Stimulated activated CD8-positive, alpha-beta memory T cell treated with anti-CD3 and anti-CD28 coated beads, Interleukin-12 subunit alpha, Interleukin-12 subunit beta, amount 100 ng/mL, for 24 hours (primary cell): Measurements from ENCODE around the gene PIF1.
"Not testable (repeated sequence)": the region's sequence is repeated elsewhere in the genome, so short reads cannot be mapped to it uniquely, and the experiment has no call there.

Source experiments
- DNase-seq: peaks from one replicate; pipeline ENCODE4 v3.0.0-alpha.2; 2020; ENCODE audit errors: extremely low read depth

Gene PIF1

DNA sequence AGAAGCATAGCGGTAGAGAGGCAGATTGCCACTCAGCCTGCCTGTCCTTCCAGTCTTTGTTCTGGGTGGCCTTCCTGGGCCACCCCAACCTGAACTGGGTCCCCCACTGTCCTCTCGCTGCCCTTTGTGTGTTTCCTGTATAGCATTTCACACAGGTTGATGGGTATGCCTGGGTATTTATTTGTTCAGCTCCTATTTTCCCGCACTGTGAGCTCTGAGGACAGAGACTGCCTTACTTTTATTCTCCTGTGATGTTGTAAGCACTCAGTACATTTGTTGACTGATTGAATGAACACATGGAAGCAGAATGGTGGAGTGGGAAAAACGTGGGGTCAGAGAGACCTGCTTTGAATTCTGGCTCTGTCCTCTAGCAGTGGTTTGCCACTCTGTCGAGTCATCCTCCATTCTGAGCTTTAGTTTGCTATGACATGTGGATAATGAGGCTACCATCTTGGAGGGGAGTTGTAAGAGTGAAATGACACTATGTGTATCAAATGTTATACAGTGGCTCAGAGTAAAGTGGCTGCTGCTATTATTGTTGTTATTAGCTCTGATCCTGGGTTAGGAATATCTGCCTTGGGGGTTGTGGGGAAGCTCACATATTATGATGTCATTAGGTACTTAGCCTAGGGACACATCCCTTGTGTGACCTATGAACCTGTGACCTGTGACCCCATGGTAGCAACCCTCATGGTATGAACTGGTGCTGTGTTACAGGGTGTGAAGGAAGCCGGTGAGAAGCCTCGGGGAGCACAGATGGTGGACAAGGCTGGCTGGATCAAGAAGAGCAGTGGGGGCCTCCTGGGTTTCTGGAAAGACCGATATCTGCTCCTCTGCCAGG is 22.6 kb upstream of the PIF1 start:
- no peak for DNase-seq

DNA sequence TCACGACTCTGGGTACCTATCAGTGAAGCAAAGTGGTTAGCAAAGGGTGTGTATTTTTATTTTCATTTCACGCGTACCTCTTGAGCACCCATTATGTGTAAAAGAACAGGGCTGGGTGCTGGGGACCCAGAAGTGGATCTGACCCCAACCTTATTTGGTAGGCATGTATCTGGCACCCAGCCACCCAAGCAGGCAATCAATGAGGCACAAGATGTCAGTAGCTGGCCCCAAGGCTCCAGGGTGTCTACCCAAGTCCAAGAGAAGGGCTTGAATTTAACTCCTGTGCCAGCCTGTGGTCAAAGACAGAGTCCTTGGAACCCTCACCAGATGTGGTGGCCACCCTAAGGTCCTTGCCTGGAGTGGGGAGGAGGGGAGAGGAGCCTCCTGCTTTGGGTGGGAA is 22.0 kb upstream of the PIF1 start:
- DNase-seq, result no peak

DNA sequence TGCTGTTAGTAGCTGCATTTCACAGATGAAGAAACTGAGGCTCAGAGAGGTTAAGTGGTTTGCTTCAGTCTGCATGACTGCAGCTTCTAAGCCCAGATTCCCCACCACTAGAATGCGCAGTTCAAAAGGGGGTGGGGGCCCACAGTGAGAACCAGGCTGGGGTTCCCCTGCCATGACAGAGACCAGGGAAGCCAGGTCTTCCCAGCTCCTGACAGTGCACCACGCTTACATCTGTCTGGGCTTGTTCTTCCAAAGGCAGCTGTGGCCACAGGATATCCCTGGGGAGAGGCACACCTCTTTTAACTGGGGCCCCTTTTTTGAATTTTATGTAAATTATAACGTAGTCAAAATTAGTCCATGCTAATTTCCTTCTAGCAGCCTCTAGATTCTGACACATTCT is 21.6 kb upstream of the PIF1 start:
- no peak for DNase-seq

DNA sequence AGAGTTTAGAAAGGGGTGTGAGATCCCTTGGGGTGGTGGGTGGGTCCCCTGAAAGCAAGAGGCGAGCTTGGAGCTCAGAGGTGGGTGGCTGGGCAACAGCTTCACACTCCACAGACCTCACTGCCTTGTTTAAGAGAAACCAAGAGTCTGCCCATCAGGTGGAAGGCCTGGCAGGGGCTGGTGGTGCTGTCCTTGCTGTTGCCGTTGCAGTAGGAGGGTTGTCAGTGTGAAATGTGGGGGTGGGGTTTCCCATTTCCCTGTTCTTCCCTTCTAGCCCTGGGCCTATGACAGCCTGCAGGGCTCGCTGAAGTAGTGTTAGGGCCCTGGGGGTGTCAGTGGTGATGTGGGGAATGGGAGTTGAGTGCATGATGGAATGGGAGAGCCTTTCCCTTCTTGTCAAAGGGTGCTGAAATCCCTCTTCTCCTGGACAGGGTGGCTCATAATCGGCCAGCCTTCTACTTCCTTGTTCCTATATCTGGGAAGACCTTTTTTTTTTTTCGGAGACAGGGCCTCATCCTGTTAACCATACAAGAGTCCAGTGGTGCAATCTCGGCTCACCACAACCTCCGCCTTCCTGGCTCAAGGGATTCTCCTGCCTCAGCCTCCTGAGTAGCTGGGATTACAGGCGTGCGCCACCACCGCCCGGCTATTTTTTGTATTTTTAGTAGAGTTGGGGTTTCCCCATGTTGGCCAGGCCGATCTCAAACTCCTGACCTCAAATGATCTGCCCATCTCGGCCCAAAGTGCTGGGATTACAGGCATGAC is 20.6 kb upstream of the PIF1 start:
- no peak for DNase-seq

DNA sequence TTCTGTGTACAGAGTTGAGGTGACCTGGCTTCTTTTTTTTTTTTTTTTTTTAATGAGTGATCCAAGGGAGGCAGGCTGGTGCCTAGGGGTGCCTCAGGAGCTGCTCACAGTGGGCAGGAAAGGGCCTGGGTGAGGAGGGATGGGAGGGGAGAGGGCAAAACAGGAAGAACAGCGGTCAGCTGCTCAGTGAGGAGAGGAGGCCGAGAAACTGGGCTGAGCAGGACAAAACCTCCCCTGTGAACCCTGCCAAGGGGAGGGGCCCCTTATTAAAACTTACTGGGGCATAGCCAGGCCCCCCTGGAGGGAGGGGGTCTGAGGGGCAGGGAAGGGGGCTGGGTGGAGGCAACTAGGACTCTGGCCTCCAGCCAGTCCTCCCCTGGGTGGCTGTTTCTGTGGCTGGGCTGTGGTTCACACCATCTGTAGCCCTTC is 19.8 kb upstream of the PIF1 start:
- no peak for DNase-seq

DNA sequence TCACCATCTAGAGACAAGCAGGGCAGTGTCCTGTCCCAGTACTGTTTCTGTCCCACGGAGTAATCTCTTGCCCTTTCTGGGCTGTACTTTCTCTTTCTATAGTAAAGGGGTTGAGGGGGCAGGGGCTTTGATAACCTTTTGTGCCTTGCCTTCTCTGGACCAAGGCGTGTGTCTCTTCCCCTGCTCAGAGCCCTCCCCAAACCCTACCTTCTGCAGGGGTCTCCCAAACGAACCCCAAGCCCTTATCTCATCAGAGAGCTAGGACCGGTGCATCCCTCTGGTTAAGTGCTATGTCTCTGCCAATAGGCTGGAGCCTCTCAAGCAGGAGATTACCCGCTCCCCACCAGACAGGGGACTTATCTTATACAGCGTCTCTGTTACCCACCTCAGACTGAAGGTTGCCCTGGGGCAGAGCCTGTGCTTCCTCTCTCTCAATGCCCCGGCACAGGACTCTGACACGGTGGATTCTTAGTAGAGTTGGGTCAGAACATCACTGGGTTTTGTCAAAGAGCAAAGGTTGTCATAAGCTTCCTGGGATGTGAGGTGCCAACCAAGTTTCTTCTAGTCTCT is 19.2 kb upstream of the PIF1 start:
- DNase-seq, result no peak

DNA sequence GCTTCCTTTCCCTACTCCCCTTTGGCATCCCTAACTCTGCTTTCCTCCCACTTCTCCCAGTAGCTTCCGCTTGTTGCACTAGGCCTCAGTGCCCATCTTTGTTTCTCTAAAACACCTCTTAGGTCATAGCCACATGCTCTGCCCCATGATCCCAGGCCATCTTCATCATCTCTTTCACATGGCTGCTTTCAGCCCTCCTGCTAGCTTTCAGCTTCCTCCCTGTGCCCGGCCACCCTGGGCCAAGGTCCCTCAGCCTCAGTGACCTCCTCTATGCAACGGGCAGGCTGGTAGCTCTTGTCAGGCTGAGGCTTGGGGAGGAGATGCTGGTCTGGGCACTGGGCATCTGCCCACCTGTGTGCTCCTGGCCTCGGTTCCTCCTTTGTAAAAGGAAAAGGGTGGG is 18.5 kb upstream of the PIF1 start:
- DNase-seq, result no peak

DNA sequence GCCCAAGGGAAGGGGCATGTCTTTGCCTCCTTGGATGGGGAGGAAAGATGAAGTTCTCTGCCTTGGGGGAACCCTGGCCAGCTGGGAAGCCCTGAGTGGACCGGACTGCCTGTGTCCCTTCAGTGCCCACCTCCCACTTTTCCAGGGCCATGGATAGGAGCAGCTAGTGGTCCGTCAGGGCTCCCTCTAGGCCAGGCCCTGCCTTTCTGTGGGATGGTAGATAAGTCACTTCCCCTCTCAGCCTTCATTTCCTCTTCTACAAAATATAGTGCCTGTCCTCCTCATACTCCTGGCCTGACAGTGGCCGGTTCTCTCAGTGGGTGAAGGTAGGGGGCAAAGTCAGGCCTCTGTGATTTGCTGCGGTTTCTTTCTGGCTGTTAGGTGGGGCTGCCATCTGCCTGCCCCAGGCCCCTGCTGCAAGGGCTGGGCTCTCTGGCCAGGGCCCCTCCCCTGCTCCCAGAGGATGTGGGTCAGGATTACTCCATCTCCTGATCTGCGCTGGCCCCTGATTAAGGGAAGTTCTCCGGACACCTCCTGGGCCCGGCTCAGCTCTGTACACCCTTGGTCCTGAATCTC is 17.6 kb upstream of the PIF1 start:
- no peak for DNase-seq

DNA sequence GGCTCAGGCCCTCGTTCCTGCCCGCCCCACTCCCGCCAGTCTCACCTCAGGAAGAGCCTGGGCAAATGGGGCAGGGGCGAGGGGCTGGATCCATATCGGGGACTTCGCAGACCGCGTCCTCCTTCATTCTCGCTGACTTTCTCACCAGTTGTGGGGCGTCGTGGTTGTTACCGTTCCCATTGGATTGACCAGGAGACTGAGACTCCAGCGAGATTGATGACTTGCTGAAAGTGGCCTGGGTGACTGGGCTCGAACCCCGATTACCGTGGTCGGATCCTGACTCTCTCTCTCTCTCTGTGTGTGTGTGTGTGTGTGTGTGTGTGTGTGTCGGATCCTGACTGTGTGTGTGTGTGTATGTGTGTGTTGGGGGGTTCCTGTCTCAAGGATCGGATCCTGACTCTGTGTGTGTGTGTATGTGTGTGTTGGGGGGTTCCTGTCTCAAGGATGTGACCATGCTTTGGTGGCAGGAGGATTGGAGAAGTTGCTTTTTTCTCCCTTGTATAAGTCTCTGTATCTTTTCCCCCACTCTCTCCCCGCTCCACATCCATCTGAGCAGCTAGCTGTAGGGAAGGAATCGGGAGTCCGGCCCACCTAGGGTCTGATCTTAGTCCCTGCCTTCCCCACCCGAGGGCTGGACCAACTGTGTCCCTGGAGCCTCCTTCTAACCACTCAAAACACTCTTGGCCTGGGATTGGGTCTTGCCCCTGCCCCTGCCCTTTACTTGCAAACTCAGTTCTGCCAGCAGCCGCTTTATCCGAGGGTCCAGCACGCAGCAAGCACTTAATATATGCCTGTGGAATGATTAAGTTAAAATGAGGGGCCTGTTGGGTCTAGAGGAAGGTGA is 16.9 kb upstream of the PIF1 start:
- no peak for DNase-seq

DNA sequence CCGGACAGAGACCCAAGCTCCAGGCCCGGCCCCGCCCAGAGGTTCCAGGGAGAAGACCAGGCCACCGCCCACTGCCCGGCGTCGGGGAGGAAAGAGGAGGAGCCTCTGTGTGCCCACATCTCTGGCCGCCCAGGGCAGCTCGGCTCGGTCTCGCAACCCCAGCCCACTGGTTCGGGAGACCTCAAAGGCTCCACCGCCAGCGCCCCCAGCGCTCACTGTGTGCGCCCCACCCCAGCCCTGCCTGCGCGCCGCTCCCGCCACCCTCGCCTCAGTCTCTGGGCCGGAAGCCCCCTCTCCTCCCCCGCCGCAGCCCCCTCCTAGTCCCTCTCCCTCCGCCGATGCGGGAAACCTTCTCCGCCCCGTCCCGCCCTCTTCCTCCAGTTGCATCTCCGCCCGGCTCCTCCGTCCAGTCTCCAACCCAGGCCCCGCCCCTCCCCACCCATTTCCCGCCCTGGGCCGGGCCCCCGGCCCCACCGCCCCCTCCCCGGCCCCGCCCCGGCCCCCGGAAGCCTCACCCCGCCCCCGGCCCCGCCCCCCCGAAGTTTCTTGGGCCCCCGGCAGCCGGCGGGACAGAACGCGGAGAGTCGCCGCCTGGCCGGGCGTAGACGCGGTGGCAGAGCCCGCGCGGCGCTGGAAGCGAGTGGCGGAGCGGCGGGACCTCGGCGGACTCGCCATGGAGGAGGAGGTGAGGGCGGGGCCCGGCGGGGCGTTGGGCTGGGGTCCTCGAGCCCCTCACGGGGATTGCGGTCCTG is 16.1 kb upstream of the PIF1 start, which contains the start of gene PLEKHO2:
PLEKHO2 (plus strand) TSS at position 572 of the 752 bp plus-strand sequence; CDS start at position 674, 102 bp downstream.
- DNase-seq, result peak; percentile 69

DNA sequence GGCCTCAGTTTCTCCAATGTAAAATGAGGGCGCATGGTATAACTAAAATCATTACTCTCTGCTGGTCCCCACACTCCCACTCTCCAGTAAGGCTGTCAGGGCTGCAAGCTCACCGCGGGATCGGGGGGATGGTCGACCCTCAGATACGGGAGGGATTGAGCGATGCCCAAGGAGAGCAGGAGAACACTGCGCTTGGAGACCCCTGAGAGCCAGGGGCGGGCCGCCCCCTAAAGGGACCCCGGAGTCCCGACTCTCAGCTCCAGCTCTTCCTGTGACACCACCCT is 15.6 kb upstream of the PIF1 start:
- DNase-seq, result no peak

DNA sequence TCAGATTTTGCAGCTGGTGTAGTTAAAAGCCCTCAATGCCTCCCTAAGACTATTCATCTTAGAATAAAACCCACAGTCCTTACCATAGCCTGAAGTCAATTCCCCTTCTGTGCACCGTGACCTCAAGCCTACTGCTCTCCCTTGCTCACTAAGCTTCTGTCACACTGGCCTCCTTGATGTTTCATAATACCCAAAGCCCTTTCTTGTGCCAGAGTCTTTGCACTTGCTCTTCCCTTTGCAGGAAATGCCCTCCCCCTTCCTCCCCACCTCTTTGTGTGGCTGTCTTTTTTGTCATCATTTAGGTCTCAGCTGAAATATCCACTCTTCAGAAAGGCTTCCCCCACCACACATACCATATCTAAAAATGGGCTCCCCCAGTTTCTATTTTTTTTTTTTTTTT is 12.1 kb upstream of the PIF1 start:
- no peak for DNase-seq

DNA sequence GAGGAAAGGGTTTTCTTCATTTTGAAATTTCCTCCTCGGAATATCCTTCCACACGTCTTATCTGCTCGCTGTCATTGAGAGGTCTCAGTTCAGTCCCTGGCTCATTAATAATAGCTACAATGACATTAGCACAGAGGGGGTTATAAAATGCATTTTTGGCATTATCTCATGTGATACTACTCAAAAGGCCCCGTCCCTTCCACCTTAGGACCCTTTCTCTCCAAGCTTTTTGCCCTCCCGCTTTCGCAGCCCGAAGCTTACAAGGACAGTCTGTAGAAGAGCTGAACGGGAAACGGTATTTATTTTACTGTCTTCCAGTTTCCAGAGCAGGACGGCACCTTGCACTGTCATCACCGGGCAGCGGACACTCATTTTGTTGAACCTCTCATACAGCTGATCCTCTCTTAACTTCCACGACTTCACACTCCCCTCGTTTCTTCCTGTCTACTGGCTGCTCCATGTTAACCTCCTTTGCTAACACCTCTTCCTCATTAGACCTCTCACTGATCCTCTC is 10.6 kb upstream of the PIF1 start:
- DNase-seq, result no peak

DNA sequence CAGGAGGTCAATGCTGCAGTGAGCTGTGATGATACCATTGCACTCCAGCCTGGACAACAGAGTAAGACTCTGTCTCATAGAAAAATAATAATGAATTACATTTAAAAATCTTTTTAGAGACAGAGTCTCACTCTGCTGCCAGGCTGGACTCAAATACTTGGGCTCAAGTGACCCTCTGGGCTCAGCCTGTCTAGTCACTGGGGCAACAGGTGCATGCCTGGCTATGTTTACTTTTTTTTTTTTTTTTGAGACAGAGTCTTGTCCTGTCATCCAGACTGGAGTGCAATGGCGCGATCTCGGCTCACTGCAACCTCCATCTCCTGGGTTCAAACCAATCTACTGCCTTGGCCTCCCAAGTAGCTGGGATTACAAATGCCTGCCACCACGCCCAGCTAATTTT is 8.2 kb upstream of the PIF1 start:
- no peak for DNase-seq

DNA sequence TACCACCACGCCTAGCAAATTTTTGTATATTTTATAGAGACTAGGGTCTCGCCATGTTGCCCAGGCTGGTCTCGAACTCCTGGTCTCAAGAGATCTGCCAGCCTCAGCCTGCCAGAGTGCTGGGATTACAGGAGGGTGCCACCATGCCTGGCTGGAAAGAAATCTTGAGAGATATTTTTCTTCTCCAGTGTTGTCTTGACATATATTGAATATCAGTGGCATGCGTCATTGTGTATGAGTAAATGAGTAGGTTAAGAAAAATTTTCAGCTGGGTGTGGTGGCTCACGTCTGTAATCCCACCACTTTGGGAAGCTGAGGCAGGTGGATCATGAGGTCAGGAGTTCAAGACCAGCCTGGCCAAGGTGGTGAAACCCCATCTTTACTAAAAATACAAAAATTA is 3.5 kb upstream of the PIF1 start:
- DNase-seq, result no peak

DNA sequence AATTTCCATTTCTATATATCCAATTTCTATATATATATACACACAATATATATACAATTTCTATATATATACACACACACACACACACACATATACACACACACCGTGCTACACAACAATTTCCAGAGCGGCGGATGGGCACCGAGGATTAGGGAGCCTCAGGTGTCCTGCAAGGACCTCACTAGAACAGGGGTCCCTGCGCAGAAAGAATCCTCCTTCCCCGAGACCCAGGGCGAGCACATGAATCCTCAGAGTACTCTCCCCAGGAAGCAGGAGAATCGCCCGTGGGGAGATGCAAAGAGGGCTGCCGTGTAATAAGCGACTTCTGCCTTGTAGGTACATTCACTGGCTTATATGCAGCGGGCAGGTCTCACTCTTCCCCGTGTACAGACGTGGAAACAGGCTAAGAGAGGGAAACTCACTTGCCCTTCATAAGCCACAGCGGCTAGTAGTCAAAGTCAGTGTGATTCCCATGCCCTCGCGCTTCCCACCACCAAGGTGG is 467 bp downstream of the PIF1 start:
- DNase-seq, result no peak

DNA sequence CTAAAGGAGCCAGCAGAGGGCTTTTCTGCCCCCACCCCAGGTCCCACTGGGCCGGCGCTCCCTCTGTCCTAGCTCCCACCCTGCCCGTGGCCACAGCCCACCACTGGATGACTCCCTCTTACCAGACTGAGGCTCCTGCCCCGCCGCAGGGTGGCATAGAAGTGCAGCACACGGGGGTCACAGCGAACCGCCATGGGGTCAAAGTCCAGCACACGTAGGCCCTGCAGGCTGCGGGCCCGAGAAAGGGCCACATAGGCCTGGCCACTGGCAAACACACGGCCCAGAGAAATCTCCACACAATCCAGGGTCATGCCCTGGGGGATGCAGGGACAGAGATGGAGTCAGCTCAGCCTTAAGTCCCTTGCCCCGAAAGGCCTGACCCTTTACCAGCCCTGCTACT is 9.0 kb downstream of the PIF1 start:
- no peak for DNase-seq

DNA sequence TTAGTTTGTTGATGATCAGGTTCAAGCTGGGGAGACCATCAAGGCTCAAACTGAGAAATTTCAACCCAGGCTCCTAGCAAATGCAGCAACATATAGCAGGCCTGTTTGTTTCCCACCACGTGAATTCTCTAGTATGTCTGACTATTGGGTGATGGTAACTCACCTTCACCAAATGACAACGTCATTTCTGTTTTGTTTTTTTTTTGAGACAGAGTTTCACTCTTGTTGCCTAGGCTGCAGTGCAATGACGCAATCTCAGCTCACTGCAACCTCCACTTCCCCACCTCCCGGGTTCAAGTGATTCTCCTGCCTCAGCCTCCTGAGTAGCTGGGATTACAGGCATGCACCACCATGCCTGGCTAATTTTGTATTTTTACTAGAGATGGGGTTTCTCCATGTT is 10.5 kb downstream of the PIF1 start:
- not testable (repeated sequence) for DNase-seq

DNA sequence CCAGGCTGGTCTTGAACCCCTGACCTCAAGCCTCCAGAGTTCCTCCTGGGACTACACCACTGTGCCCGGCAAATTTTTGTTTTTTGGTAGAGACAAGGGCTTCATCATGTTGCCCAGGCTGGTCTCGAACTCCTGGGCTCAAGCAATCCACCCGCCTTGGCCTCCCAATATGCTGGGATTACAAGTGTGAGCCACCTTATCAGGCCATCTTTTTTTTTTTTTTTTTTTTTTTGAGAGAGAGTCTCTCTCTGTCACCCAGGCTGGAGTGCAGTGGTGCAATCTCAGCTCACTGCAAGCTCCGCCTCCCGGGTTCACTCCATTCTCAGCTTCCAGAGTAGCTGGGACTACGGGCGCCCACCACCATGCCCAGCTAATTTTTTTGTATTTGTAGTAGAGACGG is 11.2 kb downstream of the PIF1 start:
- DNase-seq, result not testable (repeated sequence)

DNA sequence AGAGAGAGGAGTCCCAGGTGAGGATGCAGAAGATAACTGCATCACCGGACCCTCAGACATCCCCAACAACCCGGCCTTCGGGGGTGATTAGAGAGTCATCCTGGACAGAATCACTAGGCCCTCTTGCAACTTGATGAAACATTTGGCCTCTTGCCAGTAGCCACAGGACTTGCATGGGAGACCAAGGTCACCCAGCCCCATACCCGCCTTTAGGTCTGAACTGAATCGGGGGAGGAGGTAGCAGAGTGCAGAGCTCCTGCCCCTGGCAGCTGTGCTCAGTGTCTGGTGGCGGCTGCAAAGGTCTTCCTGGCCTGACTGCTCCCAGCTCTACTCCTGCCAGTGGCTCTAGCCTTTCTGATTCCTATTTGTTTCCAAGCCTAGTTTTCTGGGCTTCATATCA is 12.4 kb downstream of the PIF1 start:
- DNase-seq, result no peak
